Activated T-helper 9 cell treated with anti-CD3 and anti-CD28 coated beads, Interleukin-2, amount 50 U/mL, for 16 hours (primary cell): ENCODE data around the gene KAT8.

Experiments
- DNase-seq: peaks from one replicate; pipeline ENCODE4 v3.0.0-alpha.2; 2020; ENCODE audit warnings: low read depth

The KAT8 gene

GRCh38 chr16:31108035-31108793 lies 9.2 kb upstream of the KAT8 start, which contains the start of gene BCKDK:
Gene BCKDK (plus strand): TSS chr16:31108386. CDS start chr16:31109224, 838 bp downstream.
- peak; percentile 63 for DNase-seq

- DNase-seq = no peak
Observed at GRCh38 chr16:31108794-31109558, 8.5 kb upstream of the KAT8 start.

- DNase-seq = no peak
Observed at GRCh38 chr16:31109622-31110021, 7.8 kb upstream of the KAT8 start.

DNA sequence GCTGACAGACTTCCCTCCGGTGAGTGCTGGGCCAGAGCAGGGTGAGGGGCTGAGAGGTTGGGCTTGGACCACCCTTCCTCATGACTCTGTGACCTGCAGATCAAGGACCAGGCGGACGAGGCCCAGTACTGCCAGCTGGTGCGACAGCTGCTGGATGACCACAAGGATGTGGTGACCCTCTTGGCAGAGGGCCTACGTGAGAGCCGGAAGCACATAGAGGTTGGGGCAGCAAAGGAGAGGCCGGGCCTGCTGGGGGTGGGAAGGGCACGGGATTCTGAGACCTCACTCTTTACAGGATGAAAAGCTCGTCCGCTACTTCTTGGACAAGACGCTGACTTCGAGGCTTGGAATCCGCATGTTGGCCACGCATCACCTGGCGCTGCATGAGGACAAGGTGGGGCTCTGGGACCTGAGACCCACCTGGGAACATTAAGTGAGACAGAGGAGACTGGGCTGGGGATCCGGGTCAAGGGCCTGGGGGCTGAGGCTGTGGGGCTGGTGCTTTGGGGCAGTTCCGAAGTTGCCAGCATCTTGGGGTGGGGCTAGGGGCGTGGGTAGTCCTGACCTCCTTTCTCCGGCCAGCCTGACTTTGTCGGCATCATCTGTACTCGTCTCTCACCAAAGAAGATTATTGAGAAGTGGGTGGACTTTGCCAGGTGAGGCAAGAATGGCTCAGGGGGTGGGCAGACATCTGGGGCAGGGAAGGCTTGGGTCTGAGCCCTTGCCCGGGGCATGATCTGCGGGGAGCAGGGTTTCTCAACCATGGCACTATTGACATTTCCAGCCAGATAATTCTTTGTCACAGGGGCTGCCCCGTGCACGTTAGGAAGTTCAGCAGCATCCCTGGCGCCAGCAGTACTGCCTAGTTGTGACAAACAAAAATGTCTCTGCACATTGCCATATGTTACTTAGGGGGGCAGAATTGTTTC lies 7.1 kb upstream of the KAT8 start:
- DNase-seq = no peak

DNA sequence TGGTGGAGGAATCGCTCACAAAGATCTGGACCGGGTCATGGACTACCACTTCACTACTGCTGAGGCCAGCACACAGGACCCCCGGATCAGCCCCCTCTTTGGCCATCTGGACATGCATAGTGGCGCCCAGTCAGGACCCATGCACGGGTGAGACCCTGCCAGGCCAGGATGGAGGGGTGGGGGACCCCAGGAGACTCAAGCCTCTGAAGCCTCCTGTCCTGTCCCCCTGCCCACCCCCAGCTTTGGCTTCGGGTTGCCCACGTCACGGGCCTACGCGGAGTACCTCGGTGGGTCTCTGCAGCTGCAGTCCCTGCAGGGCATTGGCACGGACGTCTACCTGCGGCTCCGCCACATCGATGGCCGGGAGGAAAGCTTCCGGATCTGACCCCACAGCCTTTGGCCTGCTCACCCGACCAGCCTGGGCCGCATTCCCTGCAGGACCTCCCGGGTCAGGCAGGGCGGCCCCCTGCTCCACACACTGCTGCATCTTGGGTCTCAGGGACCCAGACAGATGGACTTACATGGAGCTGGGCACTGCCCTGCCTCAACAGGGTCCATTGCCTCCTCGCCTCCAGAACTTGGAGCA lies 5.5 kb upstream of the KAT8 start:
- DNase-seq = no peak

- no peak for DNase-seq
Observed at GRCh38 chr16:31112711-31113110, 4.8 kb upstream of the KAT8 start.

DNA sequence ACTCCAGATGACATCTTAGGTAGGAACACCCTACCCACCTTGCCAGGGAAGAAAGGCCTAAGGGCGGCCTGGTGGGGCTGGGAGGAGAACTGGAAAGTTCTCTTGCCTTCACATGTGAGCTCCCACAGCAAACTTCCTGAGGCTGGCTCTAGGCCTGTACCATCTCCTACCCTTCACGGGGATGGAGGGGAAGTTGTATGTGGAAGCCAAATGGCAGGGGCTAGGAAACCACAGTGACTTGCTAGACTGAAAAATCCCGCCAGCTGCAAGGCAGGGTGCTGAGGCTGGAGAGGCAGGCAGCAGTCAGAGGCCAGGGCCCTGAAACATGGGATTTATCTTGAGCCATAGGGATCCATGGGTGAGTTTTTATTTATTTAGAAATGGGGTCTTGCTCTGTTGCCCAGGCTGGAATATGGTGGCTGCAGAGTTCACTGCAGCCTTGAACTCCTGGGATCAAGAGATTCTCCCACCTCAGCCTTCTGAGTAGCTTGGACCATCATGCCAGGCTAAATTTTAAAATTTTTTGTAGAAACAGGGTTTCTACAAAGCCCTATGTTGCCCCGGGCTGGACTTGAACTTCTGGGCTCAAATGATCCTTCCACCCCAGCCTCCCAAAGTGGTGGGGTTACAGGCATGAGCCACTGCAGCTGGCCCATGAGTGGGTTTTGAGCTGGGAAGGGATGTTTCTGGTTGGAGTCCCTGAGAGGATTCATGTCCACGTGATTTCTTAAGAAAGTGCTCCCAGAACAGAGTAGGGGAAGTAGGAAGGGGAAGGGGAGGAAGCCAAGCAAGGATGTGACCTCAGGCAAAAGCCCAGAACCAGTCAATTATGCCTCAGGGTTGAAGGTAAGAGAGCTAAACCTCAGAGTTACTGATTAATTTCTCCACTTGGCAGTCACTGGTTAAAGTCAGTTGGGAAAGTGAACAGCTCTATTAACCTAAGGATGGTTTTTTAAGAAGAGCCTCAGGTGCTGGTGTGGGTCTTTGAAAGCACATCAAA lies 4.0 kb upstream of the KAT8 start:
- DNase-seq = no peak

DNA sequence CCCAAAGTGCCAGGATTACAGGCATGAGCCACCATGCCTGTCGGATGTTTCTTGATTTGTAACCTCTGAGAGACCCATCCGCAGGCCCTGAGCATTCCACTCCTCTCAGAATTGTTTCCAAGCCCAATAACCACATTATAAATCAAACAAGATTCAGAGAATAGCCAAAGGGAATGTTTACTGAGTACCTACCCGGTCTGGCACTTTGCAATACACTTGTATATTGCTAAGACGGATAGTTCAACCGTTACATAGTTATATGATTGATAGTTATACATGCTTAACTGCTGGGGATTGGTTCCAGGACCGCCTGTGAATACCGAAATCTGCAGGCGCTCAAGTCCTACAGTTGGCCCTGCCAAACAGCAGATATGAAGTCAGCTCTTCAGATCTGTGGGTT lies 3.0 kb upstream of the KAT8 start:
- DNase-seq = no peak

DNA sequence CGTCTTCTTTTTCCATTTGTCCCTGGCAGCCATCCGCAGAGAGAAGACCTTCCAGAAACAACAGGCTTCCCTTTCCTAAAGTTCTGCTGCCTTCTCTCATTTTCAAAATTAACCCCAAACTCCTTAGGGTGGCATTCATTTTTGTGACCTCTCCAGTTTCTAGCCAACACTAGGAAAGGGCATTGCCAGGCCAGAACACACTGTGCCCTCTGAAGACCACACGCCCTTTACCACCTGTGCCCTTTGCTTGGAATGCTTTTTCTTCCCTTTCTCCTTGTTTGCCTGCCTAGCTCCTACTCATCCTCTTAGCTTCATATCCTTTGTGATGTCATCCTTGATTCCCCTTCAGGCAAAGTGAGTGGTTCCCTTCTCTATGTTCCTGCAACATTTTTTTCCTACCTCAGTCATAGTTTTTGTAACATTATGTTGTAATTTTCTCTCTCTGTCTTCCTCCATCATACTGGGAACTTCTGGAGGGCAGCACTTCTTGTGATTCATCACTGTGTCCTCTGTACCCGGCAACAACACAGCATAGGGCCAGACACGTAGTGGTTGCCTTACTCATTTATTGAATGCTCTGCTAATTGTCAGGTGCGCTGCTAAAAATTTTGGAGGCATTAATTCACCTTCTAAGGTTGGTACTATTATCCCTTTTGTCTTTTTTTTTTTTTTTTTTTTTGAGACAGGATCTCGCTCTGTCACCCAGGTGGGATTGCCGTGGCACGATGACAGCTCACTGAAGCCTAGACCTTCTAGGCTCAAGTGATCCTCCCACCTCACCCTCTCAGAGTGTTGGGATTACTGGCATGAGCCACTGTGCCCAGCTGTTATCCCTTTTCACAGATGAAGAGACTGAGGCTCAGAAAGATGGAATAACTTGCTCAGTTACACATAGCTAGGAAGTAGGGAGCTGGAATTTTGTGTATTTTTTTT lies 1.0 kb downstream of the KAT8 start:
- no peak for DNase-seq

DNA sequence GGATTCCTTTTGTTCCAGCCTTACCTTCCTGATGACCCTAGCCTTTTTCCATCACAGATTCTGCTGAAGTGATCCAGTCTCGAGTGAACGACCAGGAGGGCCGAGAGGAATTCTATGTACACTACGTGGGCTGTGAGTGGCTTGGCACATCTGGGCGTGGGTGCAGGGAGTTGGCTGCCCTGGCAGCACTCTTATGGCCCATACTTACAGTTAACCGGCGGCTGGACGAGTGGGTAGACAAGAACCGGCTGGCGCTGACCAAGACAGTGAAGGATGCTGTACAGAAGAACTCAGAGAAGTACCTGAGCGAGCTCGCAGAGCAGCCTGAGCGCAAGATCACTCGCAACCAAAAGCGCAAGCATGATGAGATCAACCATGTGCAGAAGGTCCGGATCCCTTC lies 2.7 kb downstream of the KAT8 start:
- DNase-seq = no peak

DNA sequence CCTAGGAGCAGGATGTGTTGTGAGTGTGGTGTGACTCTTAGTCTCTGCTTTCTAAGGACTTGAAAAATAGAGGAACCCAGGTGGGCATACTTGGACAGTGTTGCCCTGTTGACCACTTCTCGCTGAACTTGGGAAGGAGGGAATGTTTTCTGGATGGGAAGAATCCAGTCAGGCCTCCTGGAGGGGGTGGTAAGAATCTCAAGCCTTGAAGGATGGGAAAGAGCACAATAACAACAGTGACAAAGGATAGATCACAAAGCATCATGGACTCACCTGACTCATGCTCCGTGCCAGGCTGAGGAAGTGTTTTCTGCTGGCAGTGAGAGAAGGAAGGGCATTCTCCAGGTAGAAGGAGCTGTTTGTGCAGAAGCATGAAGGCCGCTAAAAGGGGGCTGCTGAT lies 8.4 kb downstream of the KAT8 start:
- DNase-seq = no peak

DNA sequence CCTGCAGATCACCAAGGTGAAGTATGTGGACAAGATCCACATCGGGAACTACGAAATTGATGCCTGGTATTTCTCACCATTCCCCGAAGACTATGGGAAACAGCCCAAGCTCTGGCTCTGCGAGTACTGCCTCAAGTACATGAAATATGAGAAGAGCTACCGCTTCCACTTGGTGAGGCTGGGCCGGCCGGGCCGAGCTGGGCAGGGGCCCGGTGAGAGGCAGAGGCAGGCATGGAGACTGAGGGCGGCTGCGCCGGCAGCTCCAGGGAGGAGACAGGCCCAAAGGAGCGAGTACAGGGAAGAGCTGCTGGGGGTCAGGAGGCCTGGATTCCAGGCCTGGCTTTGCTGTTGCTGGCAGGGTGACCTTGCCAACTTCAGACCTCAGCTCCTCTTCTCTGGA lies 9.7 kb downstream of the KAT8 start:
- DNase-seq = no peak

DNA sequence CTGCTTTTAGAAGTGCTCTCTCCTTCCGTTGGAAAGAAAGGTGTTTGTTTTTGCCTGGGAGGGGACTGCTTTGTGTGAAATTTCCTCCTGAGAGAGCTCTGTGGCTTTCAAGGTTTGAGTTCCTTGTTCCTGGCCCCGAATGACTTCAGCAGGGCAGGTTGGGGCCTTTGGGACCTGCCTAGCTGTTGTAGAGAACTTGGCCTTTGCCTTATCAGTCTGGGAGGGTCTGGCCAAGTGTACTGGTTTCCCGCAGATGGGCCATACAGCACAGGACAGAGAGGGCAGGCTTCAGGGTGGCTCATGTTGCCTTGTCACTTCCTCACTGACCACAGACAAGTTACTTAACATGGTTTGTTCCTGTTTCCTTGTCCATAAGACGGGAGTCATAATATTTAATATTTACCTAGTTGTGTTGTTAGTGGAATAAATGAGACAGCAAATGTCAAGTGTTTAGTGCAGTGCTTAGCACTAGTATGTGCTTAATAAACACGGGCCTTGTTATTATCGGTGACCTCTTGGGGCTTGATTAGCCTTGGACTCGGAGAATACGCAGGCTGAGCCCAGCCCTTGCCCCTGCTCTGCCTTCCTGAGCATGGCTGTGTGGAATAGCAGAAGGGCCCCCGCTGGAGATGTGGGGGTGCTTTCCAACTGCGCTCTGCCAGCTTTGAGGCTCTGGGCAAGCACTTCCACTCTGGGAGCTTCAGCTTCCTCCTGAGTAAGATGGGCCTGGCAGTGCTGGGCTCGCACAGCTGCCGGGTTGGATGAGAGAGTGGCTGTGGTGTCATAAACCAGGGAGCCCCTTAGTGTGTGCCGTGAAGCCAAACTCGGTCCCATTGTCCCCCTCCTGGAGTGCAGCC lies 11.5 kb downstream of the KAT8 start:
- no peak for DNase-seq

DNA sequence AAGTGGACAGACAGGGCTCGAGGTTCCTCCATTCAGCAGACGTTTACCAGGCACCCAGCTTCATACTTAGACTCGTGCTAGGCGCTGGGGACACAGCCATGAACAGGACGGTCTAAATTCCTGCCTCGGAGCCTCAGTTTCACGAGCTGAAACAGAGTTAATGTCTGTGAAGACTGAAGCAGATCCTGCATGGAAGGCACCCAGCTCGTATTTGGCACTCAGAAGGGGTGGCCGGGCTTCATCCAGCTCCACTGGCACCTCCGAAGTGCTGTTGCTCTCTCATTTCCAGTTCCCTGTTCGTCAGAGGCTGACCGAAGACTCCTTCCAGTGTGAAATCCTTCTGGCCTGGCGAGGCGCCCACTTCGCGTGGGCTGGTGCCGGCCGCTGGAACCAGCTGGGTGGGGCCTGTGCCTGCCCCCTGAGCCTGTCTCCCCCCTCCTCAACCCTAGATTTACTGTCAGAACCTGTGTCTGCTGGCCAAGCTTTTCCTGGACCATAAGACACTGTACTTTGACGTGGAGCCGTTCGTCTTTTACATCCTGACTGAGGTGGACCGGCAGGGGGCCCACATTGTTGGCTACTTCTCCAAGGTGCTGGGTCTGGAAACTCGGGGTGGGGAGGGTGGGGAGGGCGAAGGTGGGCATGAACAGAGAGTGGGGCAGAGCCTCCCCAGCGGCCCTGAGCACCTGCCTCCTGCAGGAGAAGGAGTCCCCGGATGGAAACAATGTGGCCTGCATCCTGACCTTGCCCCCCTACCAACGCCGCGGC lies 12.3 kb downstream of the KAT8 start:
- no peak for DNase-seq

- DNase-seq = no peak
Observed at GRCh38 chr16:31130336-31130891, 12.9 kb downstream of the KAT8 start.

DNA sequence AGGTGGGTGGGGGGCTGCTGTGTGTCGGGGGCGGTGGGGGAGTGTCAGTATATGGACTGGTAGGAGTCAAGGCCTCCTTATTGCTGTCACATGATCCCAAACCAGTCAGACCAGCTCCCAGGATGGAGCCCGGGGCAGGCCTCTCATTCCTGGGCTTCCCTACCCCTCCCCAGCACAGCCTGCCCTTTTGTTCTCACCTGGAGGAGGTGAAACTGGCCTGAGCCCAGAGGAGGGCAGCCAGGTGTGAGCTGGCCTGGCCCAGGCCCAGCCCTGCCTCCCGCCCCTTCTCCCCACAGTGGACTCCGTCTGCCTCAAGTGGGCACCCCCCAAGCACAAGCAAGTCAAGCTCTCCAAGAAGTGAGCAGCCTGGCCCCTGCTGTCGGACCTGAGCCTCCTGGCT lies 13.4 kb downstream of the KAT8 start:
- DNase-seq = no peak

DNA sequence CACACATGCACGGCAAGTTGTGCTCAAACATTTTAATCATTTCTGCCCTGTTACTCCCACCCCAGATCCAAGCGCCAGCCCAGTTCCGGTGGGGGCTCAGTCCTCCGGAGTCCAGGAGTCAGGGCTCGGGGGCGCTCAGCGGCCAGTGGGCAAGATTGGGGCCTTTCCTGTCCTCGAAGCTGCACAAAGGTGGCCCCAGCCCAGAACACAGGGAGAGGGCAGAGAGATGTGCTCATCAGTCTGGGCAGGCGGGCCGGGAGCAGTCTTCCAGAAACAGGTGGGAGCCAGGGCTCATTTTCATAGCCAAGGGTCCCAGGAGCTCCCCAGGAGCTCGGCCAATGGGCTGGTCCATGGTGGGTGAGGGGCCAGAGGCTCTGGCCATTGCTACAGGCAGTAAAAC lies 14.0 kb downstream of the KAT8 start:
- no peak for DNase-seq

- no peak for DNase-seq
Observed at GRCh38 chr16:31131841-31132271, 14.4 kb downstream of the KAT8 start.
